Heart left ventricle (tissue), 16 donors: ENCODE data around the gene MTUS2. TPM values are rescaled to one million over a fixed set of nuclear protein-coding genes. Genes with fewer than 3 reads are reported as not detected.
A peak's percentile ranks its signal among the peaks of the same experiment; 100 is the strongest.

Experiments used
- ATAC-seq, 4 donors: fragments of 200-7000 bp; cut with Tn5 transposase; one replicate each; pipeline ENCODE4 v1.9.1; 2020 to 2022; ENCODE audit warnings: moderate library complexity in 4 of 4, mild to moderate bottlenecking in 3 of 4, moderate number of reproducible peaks in 1 of 4
- DNase-seq, 5 donors: peaks; one replicate each; pipeline ENCODE4 v3.0.0-alpha.2; 2020
- H3K27ac ChIP-seq, 12 donors: fragments of 200-600 bp; sonication (generic) in 4 of 12; one replicate each; pipeline versions ENCODE4 v1.5.0 to v1.8.0; 2016 to 2022; ENCODE audit warnings: mild to moderate bottlenecking in 2 of 12
- H3K27me3 ChIP-seq, 9 donors: fragments of 200-600 bp; sonication (generic) in 2 of 9; one replicate each; pipeline versions ENCODE4 v1.5.1 to v1.8.0; 2016 to 2022; ENCODE audit warnings: mild to moderate bottlenecking in 3 of 9
- H3K36me3 ChIP-seq, 9 donors: fragments of 200-600 bp; sonication (generic) in 2 of 9; one replicate each; pipeline versions ENCODE4 v1.5.0 to v1.8.0; 2018 to 2022; ENCODE audit warnings: mild to moderate bottlenecking in 2 of 9
- H3K4me1 ChIP-seq, 12 donors: fragments of 200-600 bp; sonication (generic) in 4 of 12; one replicate each; pipeline versions ENCODE4 v1.5.0 to v1.8.0; 2016 to 2022; ENCODE audit warnings: mild to moderate bottlenecking in 3 of 12
- H3K4me3 ChIP-seq, 12 donors: fragments of 200-600 bp; sonication (generic) in 4 of 12; one replicate each; pipeline versions ENCODE4 v1.5.0 to v1.8.0; 2017 to 2022; ENCODE audit warnings: mild to moderate bottlenecking in 9 of 12, moderate library complexity in 4 of 12
- H3K9me3 ChIP-seq, 12 donors: fragments of 200-600 bp; sonication (generic) in 4 of 12; one replicate each; pipeline versions ENCODE4 v1.5.0 to v1.8.0; 2016 to 2022; ENCODE audit warnings: mild to moderate bottlenecking in 1 of 12
- CTCF ChIP-seq, 12 donors: fragments of 200-600 bp; sonication (generic) in 4 of 12; IDR thresholded peaks; one replicate each; pipeline versions ENCODE4 v1.5.0 to v1.8.0; 2018 to 2022; ENCODE audit warnings: antibody characterized with exemption in 12 of 12, mild to moderate bottlenecking in 5 of 12
- POLR2A ChIP-seq, 2 donors: fragments of 450-650 bp; IDR thresholded peaks; one replicate each; pipeline ENCODE4 v1.6.1; 2017; ENCODE audit warnings: antibody characterized with exemption in 2 of 2, mild to moderate bottlenecking in 2 of 2, moderate library complexity in 2 of 2
- WGBS, 4 donors: extraction: QIAGEN DNeasy Blood & Tissue Kit in 2 of 4; methylation state at CpG; one replicate each; pipeline versions ENCODE4 v1.1.5 to v1.1.7; 2013 to 2018; 5-methylcytosine and 5-hydroxymethylcytosine counted together
- intact Hi-C, 10 donors: fragments of 100-400 bp; cut with DNase I; formaldehyde crosslinking; loops; one replicate each; pipeline versions ENCODE4 v1.11.1 to v1.14.2; 2022
- polyA plus RNA-seq, 2 donors: library from polyadenylated mRNA; stranded (reverse); fragments of 200-250 nt; gene quantifications; one replicate each; pipeline ENCODE4 v1.2.3, GENCODE V29; 2013
- total RNA-seq, 9 donors: library from RNA; depleted of rRNA in 2 of 9; stranded (reverse); fragments of >200 nt in 2 of 9; fragmentation: NEBNext Ultra II Directional in 3 of 9; extraction: Animal tissue kit (Norgen Biotek cat#: 25700) in 3 of 9; gene quantifications; one replicate each; pipeline versions ENCODE4 v1.1.0 to v1.2.4, GENCODE V29; 2016 to 2023
- donor health status: ischemic (EF 13 %, LVEDD 7.1; RV severe dilation, severe dysfunction).
- donor health status: healthy with polysubstance abuse.
- donor health status: DM: no; HTN: yes; CAD: no.
- donor health status: DM: no; HTN: no; CAD: no.
- donor health status: ischemic (EF 25% LVEDD 6.9; RV normal size, moderate dysfunction).
- donor health status: ischemic (EF 25% LVEDD 5.7; RV mildly dilated, moderate dysfunction).
- donor health status: healthy.
- donor health status: DM: yes; HTN: yes; CAD: no.
- donor health status: ischemic (EF 35%, LVEDD 5.7; RV mildly dilated, moderate dysfunction).
- donor health status: nonischemic (EF 11% LVEDD 7.7; RV severe dilation, severe dysfunction).
- donor health status: DM: yes; HTN: yes; CAD: no.
- donor health status: PGD.
- donor health status: ischemic (EF 29% LVEDD 5.4; RV normal size, mild dysfunction).
- donor health status: nonischemic (EF 23%, LVEDD 6.1; RV moderate dilation, normal function).

The MTUS2 gene
- total and polyA plus RNA-seq, 11 donors = 28.7 to 174 (median 67.9) TPM

GRCh38 chr13:29279356-29280254 lies 459.5 kb downstream of the MTUS2 start:
- DNase-seq = no peak
- Histone ChIP-seq H3K4me1 (peaks cover 0 to 15% (median 0%) of the 10 kb centered on the region in 12 donors), H3K27me3 (no peaks in the 10 kb centered on the region), H3K27ac (no peak overlapping the region), H3K9me3 (peaks cover 0 to 6% (median 0%) of the 10 kb centered on the region in 12 donors), H3K4me3 (no peak overlapping the region), H3K36me3 (no peaks in the 10 kb centered on the region)
- intact Hi-C loops = no loop called here
- TF ChIP-seq CTCF (IDR thresholded peaks at IDR 0.05) (no peak), POLR2A (IDR thresholded peaks at IDR 0.05) (no peak)
- 27 to 40% (median 37%) methylated on average over 2 of the region's 2 CpGs for WGBS, 4 donors
- ATAC-seq = no peak

GRCh38 chr13:29281932-29282495 lies 461.9 kb downstream of the MTUS2 start:
- no peak for TF ChIP-seq POLR2A (IDR thresholded peaks at IDR 0.05)
- TF ChIP-seq CTCF (IDR thresholded peaks at IDR 0.05) = no peak
- no peak overlapping the region for H3K27ac ChIP-seq
- 57 to 73% (median 64%) methylated on average over 5 of the region's 5 CpGs for WGBS, 4 donors
- DNase-seq (no peak), ATAC-seq (peak in 1 of 4 donors; percentile 48)
- no peak overlapping the region for H3K4me3 ChIP-seq
- intact Hi-C loops = no loop called here
- no peaks in the 10 kb centered on the region for H3K27me3 ChIP-seq
- H3K4me1 ChIP-seq = peaks cover 0 to 15% (median 0%) of the 10 kb centered on the region in 12 donors
- H3K9me3 ChIP-seq = no peaks in the 10 kb centered on the region
- no peaks in the 10 kb centered on the region for H3K36me3 ChIP-seq

- intact Hi-C loops = no loop called here
- H3K27me3 ChIP-seq = no peaks in the 10 kb centered on the region
- TF ChIP-seq CTCF (IDR thresholded peaks at IDR 0.05) (no peak), POLR2A (IDR thresholded peaks at IDR 0.05) (no peak)
- H3K36me3 ChIP-seq = no peaks in the 10 kb centered on the region
- peaks cover 0 to 9% (median 0%) of the 10 kb centered on the region in 12 donors for H3K4me1 ChIP-seq
- H3K9me3 ChIP-seq = no peaks in the 10 kb centered on the region
- H3K27ac ChIP-seq = no peak overlapping the region
- no peak for ATAC-seq
- no peak overlapping the region for H3K4me3 ChIP-seq
- DNase-seq = no peak
These were observed 464.6 kb downstream of the MTUS2 start for GRCh38 chr13:29284726-29285125.

GRCh38 chr13:29287237-29287636 lies 467.1 kb downstream of the MTUS2 start:
- Histone ChIP-seq H3K9me3 (no peaks in the 10 kb centered on the region), H3K4me1 (no peaks in the 10 kb centered on the region), H3K36me3 (no peaks in the 10 kb centered on the region), H3K4me3 (no peak overlapping the region), H3K27ac (no peak overlapping the region), H3K27me3 (no peaks in the 10 kb centered on the region)
- intact Hi-C loops = no loop called here
- TF ChIP-seq POLR2A (IDR thresholded peaks at IDR 0.05) (no peak), CTCF (IDR thresholded peaks at IDR 0.05) (no peak)
- ATAC-seq = no peak
- 80 to 90% (median 84%) methylated on average over 5 of the region's 5 CpGs for WGBS, 4 donors
- DNase-seq = no peak
